Lower lobe of right lung (tissue), 2 donors: Measurements from ENCODE around the gene TREML4. TPM values are rescaled to one million over a fixed set of nuclear protein-coding genes. Genes with fewer than 3 reads are reported as not detected.
A peak's percentile ranks its signal among the peaks of the same experiment; 100 is the strongest.

Experiments used
- ATAC-seq, 2 donors: fragments of 200-7000 bp; cut with Tn5 transposase; one replicate each; pipeline ENCODE4 v1.9.1; 2020 to 2022; ENCODE audit warnings: mild to moderate bottlenecking in 2 of 2, moderate library complexity in 2 of 2
- DNase-seq: peaks from one replicate; pipeline ENCODE4 v3.0.0-alpha.2; 2020
- H3K27ac ChIP-seq: fragments of 200-600 bp; one replicate; pipeline ENCODE4 v1.8.0; 2022
- H3K27me3 ChIP-seq: fragments of 200-600 bp; one replicate; pipeline ENCODE4 v1.8.0; 2022; ENCODE audit warnings: low read depth
- H3K36me3 ChIP-seq: fragments of 200-600 bp; one replicate; pipeline ENCODE4 v1.8.0; 2022; ENCODE audit warnings: mild to moderate bottlenecking
- H3K4me1 ChIP-seq: fragments of 200-600 bp; one replicate; pipeline ENCODE4 v1.8.0; 2022
- H3K4me3 ChIP-seq: fragments of 200-600 bp; one replicate; pipeline ENCODE4 v1.8.0; 2022; ENCODE audit warnings: mild to moderate bottlenecking
- H3K9me3 ChIP-seq: fragments of 200-600 bp; one replicate; pipeline ENCODE4 v1.8.0; 2022
- CTCF ChIP-seq: fragments of 200-600 bp; IDR thresholded peaks from one replicate; pipeline ENCODE4 v1.8.0; 2022; ENCODE audit warnings: antibody characterized with exemption, mild to moderate bottlenecking
- intact Hi-C: fragments of 100-400 bp; cut with DNase I; formaldehyde crosslinking; loops from one replicate; pipeline ENCODE4 v1.11.0; 2022
- total RNA-seq: library from RNA; stranded (reverse); fragmentation: NEBNext Ultra II Directional; extraction: Animal tissue kit (Norgen Biotek cat#: 25700); gene quantifications from one replicate; pipeline ENCODE4 v1.2.1, GENCODE V29; 2021
- donor health status: DM: no; HTN: yes; CAD: no; lungs with severe emphysema.

TREML4 gene
- total RNA-seq, 1 donor from 2014 or later = not detected

DNA sequence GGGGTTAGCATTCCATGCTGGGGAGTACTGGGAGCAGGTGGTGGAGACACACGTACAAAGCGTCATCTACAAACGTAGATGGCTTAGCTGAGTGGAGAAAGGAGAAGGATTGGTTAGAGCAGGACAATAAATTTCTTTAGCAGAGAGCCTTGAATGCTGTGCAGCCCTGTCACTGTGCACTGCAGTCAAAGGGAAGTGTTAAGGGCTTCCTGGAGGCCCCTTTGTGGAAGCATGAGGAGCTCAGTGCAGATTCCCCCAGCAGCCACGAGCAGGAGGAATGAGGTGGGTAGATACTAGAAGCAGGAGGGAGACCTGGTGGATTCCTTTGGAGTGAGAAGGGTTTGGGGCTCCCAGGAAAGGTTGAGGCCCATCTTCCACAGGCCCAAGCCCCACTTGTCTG lies 6.1 kb upstream of the TREML4 start:
- Histone ChIP-seq H3K27me3 (no peaks in the 10 kb centered on the region), H3K4me1 (no peaks in the 10 kb centered on the region), H3K36me3 (no peaks in the 10 kb centered on the region), H3K4me3 (no peak overlapping the region), H3K27ac (no peak overlapping the region), H3K9me3 (peaks cover 3% of the 10 kb centered on the region)
- intact Hi-C loops = no loop called here
- DNase-seq (no peak), ATAC-seq (no peak)
- no peak for TF ChIP-seq CTCF

DNA sequence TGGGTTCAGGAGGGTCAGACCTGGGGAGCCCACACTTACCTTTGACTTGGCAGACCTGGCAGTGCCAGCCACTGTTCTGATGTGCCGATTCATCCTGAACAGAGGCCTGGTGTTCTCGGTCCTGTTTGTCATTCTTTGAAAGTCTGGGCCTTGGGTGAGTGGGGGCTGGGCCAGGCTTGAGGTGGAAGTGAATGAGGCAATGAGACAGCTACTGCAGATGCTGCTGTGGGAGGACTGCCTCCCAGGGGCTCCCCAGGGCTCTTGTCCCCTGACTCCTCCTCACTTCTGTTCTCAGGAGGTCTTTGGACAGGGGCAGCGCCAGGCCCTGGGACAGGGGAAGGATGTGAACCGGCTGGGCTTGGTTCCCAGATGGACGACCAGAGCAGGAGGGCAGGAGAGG lies 5.6 kb upstream of the TREML4 start:
- DNase-seq (no peak), ATAC-seq (no peak)
- H3K36me3 ChIP-seq = no peaks in the 10 kb centered on the region
- intact Hi-C loops = no loop called here
- H3K27me3 ChIP-seq = peaks cover under 1% of the 10 kb centered on the region
- TF ChIP-seq CTCF = no peak
- no peak overlapping the region for H3K27ac ChIP-seq
- H3K9me3 ChIP-seq = peaks cover 3% of the 10 kb centered on the region
- no peaks in the 10 kb centered on the region for H3K4me1 ChIP-seq
- no peak overlapping the region for H3K4me3 ChIP-seq

GRCh38 chr6:41224800-41225199 lies 3.3 kb upstream of the TREML4 start:
- H3K4me3 ChIP-seq = no peak overlapping the region
- H3K4me1 ChIP-seq = no peaks in the 10 kb centered on the region
- ATAC-seq = no peak
- intact Hi-C loops = no loop called here
- peaks cover 2% of the 10 kb centered on the region for H3K9me3 ChIP-seq
- no peak overlapping the region for H3K27ac ChIP-seq
- no peak for DNase-seq
- H3K36me3 ChIP-seq = no peaks in the 10 kb centered on the region
- TF ChIP-seq CTCF = no peak
- H3K27me3 ChIP-seq = peaks cover 6% of the 10 kb centered on the region

DNA sequence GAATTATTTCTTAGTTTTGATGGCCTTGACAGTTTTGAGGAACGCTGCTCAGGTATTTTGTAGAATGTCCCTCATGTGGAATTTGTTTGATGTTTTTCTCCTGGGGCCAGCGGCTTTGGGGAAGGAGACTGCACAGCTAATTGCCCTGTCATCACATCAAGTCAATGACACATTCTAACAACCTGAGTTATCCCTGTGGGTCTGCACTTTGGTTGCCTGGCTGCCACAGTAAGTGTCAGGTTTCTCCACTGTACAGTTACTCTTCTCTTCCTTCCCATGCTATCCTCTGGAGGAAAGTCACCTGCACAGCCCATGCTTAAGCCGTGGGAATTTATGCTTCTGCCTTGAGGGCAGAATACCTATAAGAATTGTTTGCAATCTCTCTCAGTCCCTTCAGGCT lies 1.4 kb upstream of the TREML4 start:
- no peaks in the 10 kb centered on the region for H3K4me1 ChIP-seq
- no peaks in the 10 kb centered on the region for H3K9me3 ChIP-seq
- ATAC-seq (no peak), DNase-seq (no peak)
- peaks cover 6% of the 10 kb centered on the region for H3K27me3 ChIP-seq
- no peaks in the 10 kb centered on the region for H3K36me3 ChIP-seq
- TF ChIP-seq CTCF = no peak
- no peak overlapping the region for H3K4me3 ChIP-seq
- H3K27ac ChIP-seq = no peak overlapping the region
- intact Hi-C loops = no loop called here

- ATAC-seq = peak in 1 of 2 donors; percentile 46
- no peak for TF ChIP-seq CTCF
- H3K9me3 ChIP-seq = no peaks in the 10 kb centered on the region
- no peaks in the 10 kb centered on the region for H3K36me3 ChIP-seq
- no peaks in the 10 kb centered on the region for H3K4me1 ChIP-seq
- H3K4me3 ChIP-seq = no peak overlapping the region
- no peak overlapping the region for H3K27ac ChIP-seq
- intact Hi-C loops = no loop called here
- no peak for DNase-seq
- peaks cover 6% of the 10 kb centered on the region for H3K27me3 ChIP-seq
Measured at GRCh38 chr6:41228616-41229015, 467 bp downstream of the TREML4 start.

DNA sequence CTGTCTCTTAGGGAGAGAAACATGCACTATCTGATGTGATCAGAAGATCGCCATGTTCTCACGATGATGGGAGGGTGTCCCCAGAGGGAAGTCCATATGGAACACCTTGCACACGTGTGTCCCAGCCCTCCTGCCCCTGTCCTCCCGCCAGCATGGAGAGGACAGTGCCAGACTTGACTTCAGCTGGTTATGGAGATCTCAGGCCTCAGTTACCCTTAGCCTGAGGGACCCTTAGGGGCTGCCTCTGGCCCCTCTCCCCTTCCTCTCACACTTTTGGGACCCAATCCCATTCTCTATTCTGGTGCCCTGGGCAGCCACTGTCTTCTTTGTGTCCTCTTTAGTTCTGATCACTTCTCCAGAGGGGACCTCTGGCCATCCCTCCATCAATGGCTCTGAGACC lies 1.6 kb downstream of the TREML4 start:
- no peak for TF ChIP-seq CTCF
- DNase-seq = no peak
- H3K4me3 ChIP-seq = no peak overlapping the region
- peaks cover 6% of the 10 kb centered on the region for H3K27me3 ChIP-seq
- no peaks in the 10 kb centered on the region for H3K4me1 ChIP-seq
- H3K36me3 ChIP-seq = no peaks in the 10 kb centered on the region
- intact Hi-C loops = no loop called here
- ATAC-seq = peak in 1 of 2 donors; percentile 25
- H3K9me3 ChIP-seq = no peaks in the 10 kb centered on the region
- no peak overlapping the region for H3K27ac ChIP-seq
